Measurements from ENCODE around the gene FAM13B.

The FAM13B gene

GRCh38 chr5:137888863-137889759, 143.8 kb downstream of the FAM13B start, which contains the start of gene PKD2L2:
Gene PKD2L2, plus strand, starts transcription at chr5:137889457. Its CDS starts 35 bp downstream, at chr5:137889492.
- peak; percentile 87 for DNase-seq

- no peak for DNase-seq
Observed at GRCh38 chr5:137888466-137888862, 144.4 kb downstream of the FAM13B start.

Measured in CD4-positive, alpha-beta T cell treated with Interleukin-17A for 1 hour (primary cell).